Suprapubic skin (tissue), 3 donors: Measurements from ENCODE around the gene NTHL1.

Experiments
- EP300 ChIP-seq: sonication (generic); formaldehyde crosslinking; IDR thresholded peaks from one replicate; pipeline ENCODE4 v1.6.1; 2017; ENCODE audit warnings: antibody characterized with exemption
- TF ChIP-seq, protein P1 (sequence below), 2 donors: fragments of 200-600 bp in 1 of 2; fragments of 450-650 bp in 1 of 2; sonication (generic) in 1 of 2; IDR thresholded peaks; one replicate each; pipeline ENCODE4 v1.5.1; 2016 to 2019; ENCODE audit warnings: antibody characterized with exemption in 2 of 2, mild to moderate bottlenecking in 1 of 2, moderate library complexity in 1 of 2

DNA sequence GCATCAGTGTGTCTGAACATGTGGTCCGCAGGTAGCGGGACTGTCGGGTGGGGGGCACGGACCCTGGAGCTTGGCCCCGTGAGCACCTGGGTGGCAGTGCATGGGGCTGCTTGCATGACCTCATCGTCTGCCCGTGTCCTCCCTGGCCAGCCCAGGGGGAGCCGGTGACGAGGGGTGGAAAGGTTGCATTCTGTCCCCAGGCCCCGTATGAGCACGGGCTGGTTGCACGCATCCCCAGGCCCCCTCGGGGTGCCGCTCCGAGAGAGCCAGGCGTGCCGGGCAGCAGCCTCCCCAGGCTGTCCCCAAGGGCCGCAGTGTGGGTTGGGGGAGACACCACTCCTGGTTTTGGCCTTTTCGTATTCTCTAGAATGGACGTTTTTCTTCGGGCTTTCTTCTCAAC lies 30.1 kb upstream of the NTHL1 start:
- TF ChIP-seq, protein P1, sequence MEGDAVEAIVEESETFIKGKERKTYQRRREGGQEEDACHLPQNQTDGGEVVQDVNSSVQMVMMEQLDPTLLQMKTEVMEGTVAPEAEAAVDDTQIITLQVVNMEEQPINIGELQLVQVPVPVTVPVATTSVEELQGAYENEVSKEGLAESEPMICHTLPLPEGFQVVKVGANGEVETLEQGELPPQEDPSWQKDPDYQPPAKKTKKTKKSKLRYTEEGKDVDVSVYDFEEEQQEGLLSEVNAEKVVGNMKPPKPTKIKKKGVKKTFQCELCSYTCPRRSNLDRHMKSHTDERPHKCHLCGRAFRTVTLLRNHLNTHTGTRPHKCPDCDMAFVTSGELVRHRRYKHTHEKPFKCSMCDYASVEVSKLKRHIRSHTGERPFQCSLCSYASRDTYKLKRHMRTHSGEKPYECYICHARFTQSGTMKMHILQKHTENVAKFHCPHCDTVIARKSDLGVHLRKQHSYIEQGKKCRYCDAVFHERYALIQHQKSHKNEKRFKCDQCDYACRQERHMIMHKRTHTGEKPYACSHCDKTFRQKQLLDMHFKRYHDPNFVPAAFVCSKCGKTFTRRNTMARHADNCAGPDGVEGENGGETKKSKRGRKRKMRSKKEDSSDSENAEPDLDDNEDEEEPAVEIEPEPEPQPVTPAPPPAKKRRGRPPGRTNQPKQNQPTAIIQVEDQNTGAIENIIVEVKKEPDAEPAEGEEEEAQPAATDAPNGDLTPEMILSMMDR (IDR thresholded peaks at IDR 0.05), result no peak
- TF ChIP-seq EP300, result no peak
